ENCODE data around the gene CCDC57. TPM values are rescaled to one million over a fixed set of nuclear protein-coding genes. Genes with fewer than 3 reads are reported as not detected.

CCDC57 gene
- total RNA-seq, 1 donor from 2014 or later = 56.9 TPM

- DNase-seq (ENCODE audit: low spot score) = no peak
Measured at GRCh38 chr17:82235056-82235774, 22.6 kb upstream of the CCDC57 start.

- DNase-seq (ENCODE audit: low spot score) = no peak
Measured at GRCh38 chr17:82234211-82235055, 21.8 kb upstream of the CCDC57 start.

GRCh38 chr17:82232876-82233785 lies 20.5 kb upstream of the CCDC57 start:
- no peak for DNase-seq (ENCODE audit: low spot score)

GRCh38 chr17:82232322-82232820 lies 19.7 kb upstream of the CCDC57 start:
- DNase-seq (ENCODE audit: low spot score) = no peak

GRCh38 chr17:82231562-82232321 lies 19.1 kb upstream of the CCDC57 start:
- DNase-seq (ENCODE audit: low spot score) = peak; percentile 77

GRCh38 chr17:82231312-82231561 lies 18.6 kb upstream of the CCDC57 start:
- DNase-seq (ENCODE audit: low spot score) = no peak

- DNase-seq (ENCODE audit: low spot score) = peak; percentile 90
Measured at GRCh38 chr17:82230609-82231311, 18.1 kb upstream of the CCDC57 start.

- DNase-seq (ENCODE audit: low spot score) = no peak
Measured at GRCh38 chr17:82229698-82230608, 17.3 kb upstream of the CCDC57 start.

- DNase-seq (ENCODE audit: low spot score) = no peak
Measured at GRCh38 chr17:82228842-82229697, 16.4 kb upstream of the CCDC57 start, which contains the start of gene SLC16A3. Gene SLC16A3 (plus strand): TSS chr17:82229042. CDS start chr17:82236009, 6,967 bp downstream.

- DNase-seq (ENCODE audit: low spot score) = no peak
Measured at GRCh38 chr17:82228278-82228841, 15.7 kb upstream of the CCDC57 start.

GRCh38 chr17:82227629-82228277 lies 15.1 kb upstream of the CCDC57 start:
- DNase-seq (ENCODE audit: low spot score) = no peak

GRCh38 chr17:82226809-82227628 lies 14.4 kb upstream of the CCDC57 start:
- no peak for DNase-seq (ENCODE audit: low spot score)

GRCh38 chr17:82226146-82226808 lies 13.6 kb upstream of the CCDC57 start:
- no peak for DNase-seq (ENCODE audit: low spot score)

- DNase-seq (ENCODE audit: low spot score) = no peak
Measured at GRCh38 chr17:82225368-82226029, 12.9 kb upstream of the CCDC57 start.

- DNase-seq (ENCODE audit: low spot score) = no peak
Measured at GRCh38 chr17:82224666-82225065, 12.0 kb upstream of the CCDC57 start.

GRCh38 chr17:82223517-82223916 lies 10.9 kb upstream of the CCDC57 start:
- no peak for DNase-seq (ENCODE audit: low spot score)

Data from mucosa of gallbladder (tissue), 1 donor.